Left ventricle myocardium inferior (tissue), 1 donor: ENCODE data around the gene ATPAF1. TPM values are rescaled to one million over a fixed set of nuclear protein-coding genes. Genes with fewer than 3 reads are reported as not detected.

ENCODE experiments used
- DNase-seq: peaks from one replicate; pipeline ENCODE4 v3.0.0-alpha.2; 2020
- H3K27ac ChIP-seq: fragments of 200-600 bp; replicated peaks from 2 replicates; pipeline ENCODE4 v1.8.0; 2021
- H3K27me3 ChIP-seq: fragments of 200-600 bp; 2 replicates; pipeline ENCODE4 v1.8.0; 2021; ENCODE audit warnings: low read depth
- H3K36me3 ChIP-seq: fragments of 200-600 bp; 2 replicates; pipeline ENCODE4 v1.8.0; 2021
- H3K4me1 ChIP-seq: fragments of 200-600 bp; 2 replicates; pipeline ENCODE4 v1.8.0; 2021
- H3K4me3 ChIP-seq: fragments of 200-600 bp; 2 replicates; pipeline ENCODE4 v1.8.0; 2021; ENCODE audit warnings: mild to moderate bottlenecking, moderate library complexity
- H3K9me3 ChIP-seq: fragments of 200-600 bp; replicated peaks from 2 replicates; pipeline ENCODE4 v1.8.0; 2021
- CTCF ChIP-seq: fragments of 200-600 bp; IDR thresholded peaks from 2 replicates; pipeline ENCODE4 v1.8.0; 2021; ENCODE audit warnings: antibody characterized with exemption, mild to moderate bottlenecking, borderline replicate concordance
- intact Hi-C: fragments of 100-400 bp; cut with micrococcal nuclease; formaldehyde crosslinking; loops from one replicate; pipeline ENCODE4 v1.11.0; 2022
- total RNA-seq: library from RNA; stranded (reverse); fragmentation: NEBNext Ultra II Directional; extraction: Animal tissue kit (Norgen Biotek cat#: 25700); gene quantifications from one replicate; pipeline ENCODE4 v1.2.1, GENCODE V29; 2021
- donor health status: DM: no; HTN: yes; CAD: no; lungs with severe emphysema.

The ATPAF1 gene
- total RNA-seq, 1 donor from 2014 or later = 235 TPM

GRCh38 chr1:46617833-46618232 lies 50.3 kb downstream of the ATPAF1 start:
- Histone ChIP-seq H3K27ac (no peak overlapping the region), H3K36me3 (peaks cover 3% of the 10 kb centered on the region), H3K9me3 (no peaks in the 10 kb centered on the region), H3K4me3 (no peak overlapping the region), H3K4me1 (peaks cover 45% of the 10 kb centered on the region), H3K27me3 (no peaks in the 10 kb centered on the region)
- no peak for DNase-seq
- intact Hi-C loops = no loop called here
- no peak for TF ChIP-seq CTCF

GRCh38 chr1:46617108-46617800 lies 50.9 kb downstream of the ATPAF1 start:
- H3K27ac ChIP-seq = peak overlapping the region; percentile 99
- peak overlapping the region; percentile 93 for H3K4me3 ChIP-seq
- TF ChIP-seq CTCF = no peak
- intact Hi-C loops = no loop called here
- no peaks in the 10 kb centered on the region for H3K9me3 ChIP-seq
- peaks cover 6% of the 10 kb centered on the region for H3K36me3 ChIP-seq
- H3K4me1 ChIP-seq = peaks cover 51% of the 10 kb centered on the region
- DNase-seq = no peak
- no peaks in the 10 kb centered on the region for H3K27me3 ChIP-seq

- Histone ChIP-seq H3K4me1 (peaks cover 59% of the 10 kb centered on the region), H3K4me3 (peak within 1 kb of the TSS; percentile 93), H3K27me3 (no peaks in the 10 kb centered on the region), H3K36me3 (peaks cover 12% of the 10 kb centered on the region), H3K9me3 (no peaks in the 10 kb centered on the region), H3K27ac (peak within 1 kb of the TSS; percentile 99)
- TF ChIP-seq CTCF = no peak
- peak; percentile 91 for DNase-seq
- intact Hi-C loops = no loop called here
These were observed 51.7 kb downstream of the ATPAF1 start, which contains the start of gene MOB3C for GRCh38 chr1:46616277-46617107. Gene MOB3C (minus strand): TSS chr1:46616811. CDS start chr1:46613321, 3,490 bp downstream.

GRCh38 chr1:46615735-46616134 lies 52.4 kb downstream of the ATPAF1 start:
- TF ChIP-seq CTCF = no peak
- Histone ChIP-seq H3K27me3 (no peaks in the 10 kb centered on the region), H3K36me3 (peaks cover 17% of the 10 kb centered on the region), H3K9me3 (no peaks in the 10 kb centered on the region), H3K4me3 (peak overlapping the region; percentile 93), H3K4me1 (peaks cover 66% of the 10 kb centered on the region), H3K27ac (peak overlapping the region; percentile 99)
- no peak for DNase-seq
- intact Hi-C loops = no loop called here

- Histone ChIP-seq H3K36me3 (peaks cover 20% of the 10 kb centered on the region), H3K4me1 (peaks cover 68% of the 10 kb centered on the region), H3K27ac (peak overlapping the region; percentile 99), H3K4me3 (peak overlapping the region; percentile 93), H3K27me3 (no peaks in the 10 kb centered on the region), H3K9me3 (no peaks in the 10 kb centered on the region)
- intact Hi-C loops = no loop called here
- no peak for DNase-seq
- TF ChIP-seq CTCF = no peak
These were observed 53.1 kb downstream of the ATPAF1 start for GRCh38 chr1:46615088-46615487.
